ENCODE data around the gene COL15A1.

The COL15A1 gene

DNA sequence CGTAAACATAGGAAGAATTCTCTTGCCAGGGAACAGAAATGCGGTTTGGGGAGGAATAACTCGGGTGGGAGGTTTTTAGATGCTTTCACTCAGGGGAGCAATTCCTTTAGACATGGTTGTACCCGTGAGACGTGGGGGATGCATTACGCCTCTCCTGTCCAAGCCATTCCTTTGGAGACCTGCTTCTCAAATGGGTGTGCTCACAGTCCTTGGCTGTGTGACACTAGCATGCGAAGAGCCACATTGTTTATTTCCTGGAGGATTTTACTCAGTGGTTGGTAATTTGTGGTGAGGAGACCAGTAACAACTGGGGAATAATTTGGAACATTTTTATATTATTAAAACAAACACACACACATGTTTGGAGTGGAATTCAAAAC, 18.5 kb downstream of the COL15A1 start:
- DNase-seq (ENCODE audit: low read depth): no peak
- no peak overlapping the region for H3K4me3 ChIP-seq (ENCODE audit: low read depth, low read length)
- TF ChIP-seq MAX (IDR thresholded peaks at IDR 0.05; ENCODE audit: low read depth, low read length) (no peak), MYC (IDR thresholded peaks at IDR 0.05; ENCODE audit: low read depth, low read length) (no peak), POLR2A (IDR thresholded peaks at IDR 0.05; ENCODE audit: extremely low read depth, insufficient read length) (no peak)
- TF ChIP-seq, protein P1, sequence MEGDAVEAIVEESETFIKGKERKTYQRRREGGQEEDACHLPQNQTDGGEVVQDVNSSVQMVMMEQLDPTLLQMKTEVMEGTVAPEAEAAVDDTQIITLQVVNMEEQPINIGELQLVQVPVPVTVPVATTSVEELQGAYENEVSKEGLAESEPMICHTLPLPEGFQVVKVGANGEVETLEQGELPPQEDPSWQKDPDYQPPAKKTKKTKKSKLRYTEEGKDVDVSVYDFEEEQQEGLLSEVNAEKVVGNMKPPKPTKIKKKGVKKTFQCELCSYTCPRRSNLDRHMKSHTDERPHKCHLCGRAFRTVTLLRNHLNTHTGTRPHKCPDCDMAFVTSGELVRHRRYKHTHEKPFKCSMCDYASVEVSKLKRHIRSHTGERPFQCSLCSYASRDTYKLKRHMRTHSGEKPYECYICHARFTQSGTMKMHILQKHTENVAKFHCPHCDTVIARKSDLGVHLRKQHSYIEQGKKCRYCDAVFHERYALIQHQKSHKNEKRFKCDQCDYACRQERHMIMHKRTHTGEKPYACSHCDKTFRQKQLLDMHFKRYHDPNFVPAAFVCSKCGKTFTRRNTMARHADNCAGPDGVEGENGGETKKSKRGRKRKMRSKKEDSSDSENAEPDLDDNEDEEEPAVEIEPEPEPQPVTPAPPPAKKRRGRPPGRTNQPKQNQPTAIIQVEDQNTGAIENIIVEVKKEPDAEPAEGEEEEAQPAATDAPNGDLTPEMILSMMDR (IDR thresholded peaks at IDR 0.05; ENCODE audit: low read depth, low read length): no peak

DNA sequence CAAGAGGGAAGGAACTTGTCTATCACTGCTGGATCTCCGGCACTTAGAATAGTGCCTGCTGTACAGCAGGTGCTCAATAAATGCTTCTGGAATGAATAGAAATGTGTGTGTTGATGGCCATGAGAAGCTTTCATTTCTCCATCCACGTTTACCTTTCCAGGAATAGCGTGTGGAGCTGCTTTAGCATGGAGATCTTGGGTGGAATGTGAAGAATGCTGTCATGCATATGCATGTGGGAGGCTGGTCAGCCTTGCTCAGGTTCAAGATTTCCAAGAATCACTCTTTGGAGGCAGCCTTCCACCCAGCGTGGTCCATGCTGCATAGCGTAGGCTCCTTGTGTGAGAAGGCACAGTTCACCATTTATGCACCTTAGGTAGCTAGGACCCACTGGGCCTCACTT, 19.2 kb downstream of the COL15A1 start:
- H3K4me3 ChIP-seq (ENCODE audit: low read depth, low read length): no peak overlapping the region
- no peak for TF ChIP-seq MYC (IDR thresholded peaks at IDR 0.05; ENCODE audit: low read depth, low read length)
- TF ChIP-seq, protein P1 (IDR thresholded peaks at IDR 0.05; ENCODE audit: low read depth, low read length): no peak
- TF ChIP-seq MAX (IDR thresholded peaks at IDR 0.05; ENCODE audit: low read depth, low read length): no peak
- no peak for TF ChIP-seq POLR2A (IDR thresholded peaks at IDR 0.05; ENCODE audit: extremely low read depth, insufficient read length)
- DNase-seq (ENCODE audit: low read depth): no peak

- TF ChIP-seq POLR2A (IDR thresholded peaks at IDR 0.05; ENCODE audit: extremely low read depth, insufficient read length): no peak
- TF ChIP-seq MYC (IDR thresholded peaks at IDR 0.05; ENCODE audit: low read depth, low read length): no peak
- TF ChIP-seq, protein P1 (IDR thresholded peaks at IDR 0.05; ENCODE audit: low read depth, low read length): no peak
- no peak for TF ChIP-seq MAX (IDR thresholded peaks at IDR 0.05; ENCODE audit: low read depth, low read length)
- H3K4me3 ChIP-seq (ENCODE audit: low read depth, low read length): no peak overlapping the region
- DNase-seq (ENCODE audit: low read depth): no peak
Observed at GRCh38 chr9:98964201-98964600, 20.5 kb downstream of the COL15A1 start.

DNA sequence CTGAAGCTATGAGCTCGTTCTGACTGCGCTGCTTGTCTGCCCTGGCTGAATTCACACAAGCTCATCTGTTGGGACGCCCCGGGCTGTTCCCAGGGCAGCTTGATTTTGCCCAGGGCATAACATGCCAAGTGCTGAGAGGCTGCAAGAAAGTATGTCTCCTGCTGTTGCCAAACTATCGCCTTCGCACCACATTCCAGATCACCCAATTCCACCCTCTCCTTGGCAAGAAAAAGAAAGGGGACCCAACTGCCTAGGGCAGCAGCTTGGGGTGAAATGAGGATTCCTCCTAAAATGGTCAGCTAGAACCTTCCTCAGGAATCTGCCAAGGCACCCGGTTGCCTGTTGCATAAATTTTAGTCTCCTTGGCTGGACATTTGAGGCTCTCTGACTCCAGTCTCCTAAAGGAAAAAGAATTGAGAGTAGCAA, 21.2 kb downstream of the COL15A1 start:
- DNase-seq (ENCODE audit: low read depth): no peak
- TF ChIP-seq, protein P1 (IDR thresholded peaks at IDR 0.05; ENCODE audit: low read depth, low read length): no peak
- no peak for TF ChIP-seq MAX (IDR thresholded peaks at IDR 0.05; ENCODE audit: low read depth, low read length)
- TF ChIP-seq POLR2A (IDR thresholded peaks at IDR 0.05; ENCODE audit: extremely low read depth, insufficient read length): no peak
- no peak for TF ChIP-seq MYC (IDR thresholded peaks at IDR 0.05; ENCODE audit: low read depth, low read length)
- no peak overlapping the region for H3K4me3 ChIP-seq (ENCODE audit: low read depth, low read length)

GRCh38 chr9:98966676-98967075, 23.0 kb downstream of the COL15A1 start:
- no peak for DNase-seq (ENCODE audit: low read depth)
- TF ChIP-seq POLR2A (IDR thresholded peaks at IDR 0.05; ENCODE audit: extremely low read depth, insufficient read length) (no peak), MAX (IDR thresholded peaks at IDR 0.05; ENCODE audit: low read depth, low read length) (no peak), MYC (IDR thresholded peaks at IDR 0.05; ENCODE audit: low read depth, low read length) (no peak)
- TF ChIP-seq, protein P1 (IDR thresholded peaks at IDR 0.05; ENCODE audit: low read depth, low read length): no peak
- no peak overlapping the region for H3K4me3 ChIP-seq (ENCODE audit: low read depth, low read length)

DNA sequence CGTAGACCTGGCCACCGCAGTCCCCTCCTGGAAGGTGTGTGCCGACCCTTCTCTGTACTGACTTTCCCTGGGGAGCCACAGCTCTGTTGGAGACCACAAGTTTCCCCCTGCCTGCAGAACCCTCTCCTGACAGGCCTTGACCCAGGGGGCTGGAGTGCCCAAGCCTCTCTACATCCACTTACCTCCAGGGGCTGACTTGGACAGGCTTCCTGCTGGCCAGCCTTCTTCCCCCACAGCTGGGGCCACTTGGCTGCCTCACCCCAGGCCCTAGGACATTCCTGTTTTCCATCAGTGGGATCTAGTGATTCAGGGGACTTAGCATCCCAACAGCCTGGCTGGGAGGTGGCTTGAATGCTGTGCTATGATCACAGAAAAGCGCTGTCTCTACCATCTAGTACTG, 23.6 kb downstream of the COL15A1 start:
- TF ChIP-seq, protein P1 (IDR thresholded peaks at IDR 0.05; ENCODE audit: low read depth, low read length): no peak
- TF ChIP-seq MAX (IDR thresholded peaks at IDR 0.05; ENCODE audit: low read depth, low read length) (no peak), MYC (IDR thresholded peaks at IDR 0.05; ENCODE audit: low read depth, low read length) (no peak), POLR2A (IDR thresholded peaks at IDR 0.05; ENCODE audit: extremely low read depth, insufficient read length) (no peak)
- DNase-seq (ENCODE audit: low read depth): no peak
- H3K4me3 ChIP-seq (ENCODE audit: low read depth, low read length): no peak overlapping the region
